GM18499 (cell line): ENCODE data around the gene MCMBP.
A peak's percentile ranks its signal among the peaks of the same experiment; 100 is the strongest.
"Not testable (repeated sequence)": the region's sequence is repeated elsewhere in the genome, so short reads cannot be mapped to it uniquely, and the experiment has no call there.

ENCODE experiments used
- ATAC-seq: cut with Tn5 transposase; IDR thresholded peaks from one replicate; pipeline ENCODE4 v1.9.1; 2021; ENCODE audit warnings: moderate number of reproducible peaks; ENCODE audit not compliant: insufficient read depth, unreplicated experiment

The MCMBP gene

GRCh38 chr10:119883901-119884611 lies 11.4 kb upstream of the MCMBP start:
- ATAC-seq = not testable (repeated sequence)

- no peak for ATAC-seq
Observed at GRCh38 chr10:119878524-119878923, 5.9 kb upstream of the MCMBP start.

DNA sequence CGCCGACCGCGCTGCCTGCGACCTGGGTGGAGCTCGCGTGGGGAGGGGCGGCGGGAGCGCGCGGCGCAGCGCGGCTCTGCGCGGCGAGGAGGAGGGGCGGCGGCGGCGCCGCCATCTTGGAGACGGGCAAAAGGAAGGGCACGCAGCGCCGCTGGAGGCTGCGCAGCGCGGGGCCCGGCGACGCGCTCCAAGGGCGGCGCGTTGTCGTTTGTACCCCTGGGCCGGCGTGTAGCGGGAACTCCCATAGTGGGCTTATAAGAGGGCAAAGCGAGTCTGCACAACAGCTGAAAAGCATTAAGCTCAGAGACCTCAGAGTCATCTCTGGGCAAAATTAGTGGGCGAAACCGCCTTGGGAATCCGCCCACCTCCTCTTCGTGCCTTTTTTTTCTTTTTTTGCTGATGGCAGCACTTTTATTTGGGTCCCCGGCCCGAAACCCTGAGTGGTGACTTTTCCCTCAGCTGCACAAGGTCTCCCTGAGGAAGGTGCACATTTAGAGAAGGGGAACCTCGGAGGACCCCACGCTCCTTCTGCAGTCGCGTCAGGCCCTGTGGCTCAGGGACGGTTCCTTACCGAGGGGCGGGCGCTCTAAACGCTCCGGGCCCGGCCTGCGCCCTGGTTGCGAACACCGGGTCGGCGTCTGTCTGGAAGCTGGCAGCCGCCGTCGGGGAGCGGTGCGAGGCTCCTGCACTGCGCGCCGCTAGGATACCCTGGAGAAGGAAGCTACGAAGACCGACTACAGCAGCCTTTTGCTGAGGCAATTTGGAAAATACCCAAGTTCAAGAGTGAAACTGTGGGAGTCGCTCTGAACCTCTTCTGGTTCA lies 428 bp upstream of the MCMBP start:
- peak; percentile 70 for ATAC-seq

- ATAC-seq = no peak
Observed at GRCh38 chr10:119871881-119872609, 598 bp downstream of the MCMBP start.

GRCh38 chr10:119869398-119869797 lies 3.2 kb downstream of the MCMBP start:
- ATAC-seq = not testable (repeated sequence)

- no peak for ATAC-seq
Observed at GRCh38 chr10:119867317-119867716, 5.3 kb downstream of the MCMBP start.

GRCh38 chr10:119865699-119866240 lies 6.9 kb downstream of the MCMBP start:
- ATAC-seq = no peak

GRCh38 chr10:119863951-119864565 lies 8.6 kb downstream of the MCMBP start:
- ATAC-seq = no peak

DNA sequence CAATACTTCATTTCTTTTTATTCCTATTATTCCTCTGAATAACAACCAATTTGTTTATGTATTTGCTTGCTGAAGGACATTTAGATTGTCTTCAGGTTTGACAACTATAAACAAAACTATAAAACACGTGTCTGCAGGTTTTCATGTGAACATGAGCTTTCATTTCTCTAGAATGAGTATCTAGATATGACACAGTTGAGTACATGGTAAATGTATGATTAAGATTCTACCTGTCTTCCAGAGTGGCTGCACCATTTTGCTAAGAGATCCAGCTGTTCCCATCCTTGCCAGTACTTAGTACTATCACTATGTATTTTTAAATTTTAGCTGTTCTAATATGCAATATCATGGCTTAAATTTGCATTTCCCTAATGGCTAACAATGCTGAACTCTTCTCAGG lies 10.1 kb downstream of the MCMBP start:
- ATAC-seq = no peak

- no peak for ATAC-seq
Observed at GRCh38 chr10:119860866-119861607, 11.6 kb downstream of the MCMBP start.

DNA sequence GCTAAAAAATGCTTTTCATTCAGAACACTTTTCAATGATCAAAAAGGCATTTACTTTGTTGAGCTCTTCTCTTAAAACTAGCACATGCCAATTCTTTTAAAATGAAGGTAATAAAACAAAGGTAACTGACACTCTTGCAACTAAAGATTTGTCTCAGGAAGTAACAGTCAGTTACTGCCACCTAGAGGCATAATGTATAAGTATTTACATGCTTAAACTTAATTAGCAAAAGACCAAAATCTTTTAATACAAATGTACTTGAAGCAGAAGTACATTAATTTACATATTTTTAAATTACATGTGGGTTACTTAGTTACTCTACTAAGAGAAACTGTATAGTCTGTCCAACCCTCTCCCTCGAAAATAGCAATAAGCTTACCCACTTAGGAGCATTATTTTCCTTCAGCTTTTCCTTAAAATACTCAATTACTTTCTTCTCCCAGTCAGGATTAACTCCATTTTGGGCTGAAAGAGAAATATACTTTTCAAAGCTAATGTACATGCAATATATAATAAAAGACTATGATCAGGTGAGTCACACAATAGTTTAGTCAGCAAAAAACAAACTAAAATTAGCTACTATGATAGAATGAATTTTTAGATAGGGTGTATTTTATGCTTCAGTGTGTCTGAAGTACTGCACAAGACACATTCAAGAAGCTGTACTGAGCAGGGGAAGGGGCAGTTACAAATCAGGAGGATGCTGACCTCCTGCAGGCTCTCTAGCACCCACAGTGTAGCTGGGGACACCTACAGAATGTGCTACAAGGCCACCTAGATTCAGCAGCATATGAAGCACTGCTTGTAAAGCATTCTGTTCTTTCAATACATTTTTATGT lies 13.0 kb downstream of the MCMBP start:
- no peak for ATAC-seq

GRCh38 chr10:119858063-119858462 lies 14.6 kb downstream of the MCMBP start:
- no peak for ATAC-seq

- no peak for ATAC-seq
Observed at GRCh38 chr10:119853574-119853973, 19.1 kb downstream of the MCMBP start.

DNA sequence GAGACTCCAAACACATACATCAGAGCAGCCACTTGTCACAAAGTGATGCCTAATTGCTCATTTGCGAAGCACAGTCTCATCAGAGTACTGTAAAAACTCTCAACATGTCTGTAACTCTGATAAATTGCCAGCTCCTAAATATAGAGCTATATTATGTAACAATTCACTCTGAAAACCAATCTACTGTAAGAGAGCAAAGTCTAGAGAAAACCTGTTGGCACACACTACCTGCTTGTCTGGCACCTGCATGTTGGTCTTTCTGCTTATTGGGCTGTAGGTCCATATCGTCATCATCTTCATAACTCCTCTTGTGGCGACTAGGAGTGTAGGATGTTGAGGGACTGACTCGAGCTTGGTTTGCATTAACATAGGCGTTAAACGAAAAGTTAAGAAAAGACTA lies 19.8 kb downstream of the MCMBP start:
- ATAC-seq = no peak

DNA sequence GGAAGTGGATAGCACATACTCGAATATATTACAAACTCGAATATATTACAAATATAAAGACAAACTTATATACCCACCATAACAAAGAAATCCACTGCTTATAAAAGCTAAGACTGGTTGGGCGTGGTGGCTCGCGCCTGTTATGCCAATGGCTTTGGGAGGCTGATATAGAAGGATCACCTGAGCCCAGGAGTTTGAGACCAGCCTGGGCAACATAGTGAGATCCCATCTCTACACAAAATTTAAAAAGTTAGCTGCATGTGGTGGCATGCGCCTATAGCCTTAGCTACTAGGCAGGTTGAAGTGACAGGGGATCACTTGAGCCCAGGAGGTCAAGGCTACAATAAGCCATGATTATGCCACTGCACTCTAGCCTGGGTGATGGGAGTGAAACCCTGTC lies 20.4 kb downstream of the MCMBP start:
- ATAC-seq = no peak

DNA sequence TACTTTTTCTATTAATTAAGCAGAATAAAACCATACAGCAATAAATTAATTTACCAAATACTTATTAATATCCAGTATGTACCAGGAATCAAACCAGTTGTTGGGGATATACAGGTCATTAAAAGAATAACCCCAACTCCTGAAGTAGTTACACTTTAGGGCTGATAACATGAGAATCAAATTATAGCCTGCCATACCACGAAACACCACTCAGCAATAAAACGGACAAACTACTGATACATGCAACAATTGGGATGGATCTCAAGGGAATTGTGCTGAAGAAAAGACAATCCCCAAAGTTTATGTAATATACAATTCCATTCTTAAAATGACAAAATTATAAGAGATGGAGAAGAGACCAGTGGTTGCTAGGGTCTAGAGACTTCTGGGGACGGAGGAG lies 22.7 kb downstream of the MCMBP start:
- no peak for ATAC-seq

- ATAC-seq = no peak
Observed at GRCh38 chr10:119849031-119849789, 23.4 kb downstream of the MCMBP start.

- no peak for ATAC-seq
Observed at GRCh38 chr10:119845656-119846055, 27.0 kb downstream of the MCMBP start.
